Heart right ventricle (tissue), 16 donors: Measurements from ENCODE around the gene CLASP2. TPM values are rescaled to one million over a fixed set of nuclear protein-coding genes. Genes with fewer than 3 reads are reported as not detected.
"Not testable (repeated sequence)": the region's sequence is repeated elsewhere in the genome, so short reads cannot be mapped to it uniquely, and the experiment has no call there.

ENCODE experiments used
- ATAC-seq, 8 donors: fragments of 200-7000 bp; cut with Tn5 transposase; one replicate each; pipeline ENCODE4 v1.9.1; 2020; ENCODE audit warnings: mild to moderate bottlenecking in 8 of 8, moderate library complexity in 8 of 8, moderate number of reproducible peaks in 1 of 8
- DNase-seq, 2 donors: peaks; one replicate each; pipeline ENCODE4 v3.0.0-alpha.2; 2020
- H3K27ac ChIP-seq, 10 donors: fragments of 200-600 bp; sonication (generic) in 2 of 10; one replicate each; pipeline versions ENCODE4 v1.5.0 to v1.8.0; 2020 to 2022; ENCODE audit warnings: mild to moderate bottlenecking in 3 of 10
- H3K27me3 ChIP-seq, 7 donors: fragments of 200-600 bp; one replicate each; pipeline ENCODE4 v1.8.0; 2021 to 2022; ENCODE audit warnings: mild to moderate bottlenecking in 2 of 7
- H3K36me3 ChIP-seq, 9 donors: fragments of 200-600 bp; sonication (generic) in 1 of 9; one replicate each; pipeline versions ENCODE4 v1.5.0 to v1.8.0; 2020 to 2022; ENCODE audit warnings: mild to moderate bottlenecking in 2 of 9
- H3K4me1 ChIP-seq, 9 donors: fragments of 200-600 bp; sonication (generic) in 1 of 9; one replicate each; pipeline versions ENCODE4 v1.5.0 to v1.8.0; 2020 to 2022; ENCODE audit warnings: mild to moderate bottlenecking in 4 of 9
- H3K4me3 ChIP-seq, 10 donors: fragments of 200-600 bp; sonication (generic) in 2 of 10; one replicate each; pipeline versions ENCODE4 v1.5.0 to v1.8.0; 2020 to 2022; ENCODE audit warnings: mild to moderate bottlenecking in 7 of 10, moderate library complexity in 2 of 10
- H3K9me3 ChIP-seq, 11 donors: fragments of 200-600 bp in 10 of 11; sonication (generic) in 2 of 11; one replicate each; pipeline versions ENCODE4 v1.5.0 to v1.8.0; 2013 to 2022; ENCODE audit warnings: mild to moderate bottlenecking in 2 of 11, control low read depth in 1 of 11, moderate library complexity in 1 of 11
- WGBS, 2 donors: extraction: QIAGEN DNeasy Blood & Tissue Kit; methylation state at CpG; one replicate each; pipeline ENCODE4 v1.1.7; 2013; ENCODE audit warnings: inconsistent platforms in 1 of 2; 5-methylcytosine and 5-hydroxymethylcytosine counted together
- intact Hi-C, 10 donors: fragments of 100-400 bp; cut with DNase I; formaldehyde crosslinking; loops; one replicate each; pipeline versions ENCODE4 v1.11.1 to v1.14.2; 2022
- polyA plus RNA-seq, 2 donors: library from polyadenylated mRNA; stranded (reverse); fragments of 200-250 nt; gene quantifications; one replicate each; pipeline ENCODE4 v1.2.3, GENCODE V29; 2013
- total RNA-seq, 10 donors: library from RNA; stranded (reverse); fragmentation: NEBNext Ultra II Directional in 3 of 10; extraction: Animal tissue kit (Norgen Biotek cat#: 25700) in 3 of 10; gene quantifications; one replicate each; pipeline versions ENCODE4 v1.2.1 to v1.2.4, GENCODE V29; 2021 to 2023
- TF ChIP-seq, protein P1 (sequence below), 9 donors: fragments of 200-600 bp; sonication (generic) in 2 of 9; IDR thresholded peaks; one replicate each; pipeline versions ENCODE4 v1.5.0 to v1.8.0; 2021 to 2022; ENCODE audit warnings: antibody characterized with exemption in 9 of 9, mild to moderate bottlenecking in 5 of 9, moderate library complexity in 1 of 9
- donor health status: Arrhythmogenic right ventricular cardiomyopathy.
- donor health status: ischemic (EF 13 %, LVEDD 7.1; RV severe dilation, severe dysfunction).
- donor health status: healthy with polysubstance abuse.
- donor health status: DM: no; HTN: yes; CAD: no.
- donor health status: DM: no; HTN: no; CAD: no.
- donor health status: ischemic (EF 25% LVEDD 6.9; RV normal size, moderate dysfunction).
- donor health status: ischemic (EF 25% LVEDD 5.7; RV mildly dilated, moderate dysfunction).
- donor health status: healthy.
- donor health status: DM: yes; HTN: yes; CAD: no.
- donor health status: Ischemic cardiomyopathy.
- donor health status: ischemic (EF 35%, LVEDD 5.7; RV mildly dilated, moderate dysfunction).
- donor health status: nonischemic (EF 11% LVEDD 7.7; RV severe dilation, severe dysfunction).
- donor health status: DM: yes; HTN: yes; CAD: no.
- donor health status: PGD.
- donor health status: ischemic (EF 29% LVEDD 5.4; RV normal size, mild dysfunction).
- donor health status: nonischemic (EF 23%, LVEDD 6.1; RV moderate dilation, normal function).

The CLASP2 gene
- total and polyA plus RNA-seq, 12 donors = 9.7 to 107 (median 84.9) TPM

DNA sequence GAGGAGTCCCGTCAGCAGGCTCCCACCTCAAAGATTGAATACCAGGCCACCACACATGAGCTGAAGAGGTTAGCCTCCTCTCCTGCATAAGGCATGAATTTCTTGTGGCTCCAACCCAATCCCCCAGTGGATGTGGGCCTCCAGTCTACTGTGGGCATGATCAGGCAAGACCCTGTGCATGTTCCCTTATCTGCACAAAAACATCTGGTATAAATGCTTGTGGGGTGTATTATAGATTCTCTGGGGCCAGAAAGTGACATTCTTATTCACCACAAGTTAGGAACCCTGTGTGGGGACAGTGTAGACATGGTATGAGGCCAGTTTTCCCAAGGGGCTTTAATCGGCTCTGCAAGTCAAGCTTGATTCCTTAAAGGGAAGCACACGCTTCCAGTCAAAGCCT lies 259.6 kb downstream of the CLASP2 start:
- no peak overlapping the region for H3K27ac ChIP-seq
- peaks cover 0 to 39% (median 14%) of the 10 kb centered on the region in 11 donors for H3K9me3 ChIP-seq
- intact Hi-C loops = no loop called here
- H3K36me3 ChIP-seq = peaks cover 0 to 4% (median 0%) of the 10 kb centered on the region in 9 donors
- WGBS, 2 donors = 79 to 95% methylated on average over 3 of the region's 3 CpGs
- no peaks in the 10 kb centered on the region for H3K27me3 ChIP-seq
- H3K4me1 ChIP-seq = no peaks in the 10 kb centered on the region
- TF ChIP-seq, protein P1, sequence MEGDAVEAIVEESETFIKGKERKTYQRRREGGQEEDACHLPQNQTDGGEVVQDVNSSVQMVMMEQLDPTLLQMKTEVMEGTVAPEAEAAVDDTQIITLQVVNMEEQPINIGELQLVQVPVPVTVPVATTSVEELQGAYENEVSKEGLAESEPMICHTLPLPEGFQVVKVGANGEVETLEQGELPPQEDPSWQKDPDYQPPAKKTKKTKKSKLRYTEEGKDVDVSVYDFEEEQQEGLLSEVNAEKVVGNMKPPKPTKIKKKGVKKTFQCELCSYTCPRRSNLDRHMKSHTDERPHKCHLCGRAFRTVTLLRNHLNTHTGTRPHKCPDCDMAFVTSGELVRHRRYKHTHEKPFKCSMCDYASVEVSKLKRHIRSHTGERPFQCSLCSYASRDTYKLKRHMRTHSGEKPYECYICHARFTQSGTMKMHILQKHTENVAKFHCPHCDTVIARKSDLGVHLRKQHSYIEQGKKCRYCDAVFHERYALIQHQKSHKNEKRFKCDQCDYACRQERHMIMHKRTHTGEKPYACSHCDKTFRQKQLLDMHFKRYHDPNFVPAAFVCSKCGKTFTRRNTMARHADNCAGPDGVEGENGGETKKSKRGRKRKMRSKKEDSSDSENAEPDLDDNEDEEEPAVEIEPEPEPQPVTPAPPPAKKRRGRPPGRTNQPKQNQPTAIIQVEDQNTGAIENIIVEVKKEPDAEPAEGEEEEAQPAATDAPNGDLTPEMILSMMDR (IDR thresholded peaks at IDR 0.05) = no peak
- DNase-seq (no peak), ATAC-seq (no peak)
- H3K4me3 ChIP-seq = no peak overlapping the region

DNA sequence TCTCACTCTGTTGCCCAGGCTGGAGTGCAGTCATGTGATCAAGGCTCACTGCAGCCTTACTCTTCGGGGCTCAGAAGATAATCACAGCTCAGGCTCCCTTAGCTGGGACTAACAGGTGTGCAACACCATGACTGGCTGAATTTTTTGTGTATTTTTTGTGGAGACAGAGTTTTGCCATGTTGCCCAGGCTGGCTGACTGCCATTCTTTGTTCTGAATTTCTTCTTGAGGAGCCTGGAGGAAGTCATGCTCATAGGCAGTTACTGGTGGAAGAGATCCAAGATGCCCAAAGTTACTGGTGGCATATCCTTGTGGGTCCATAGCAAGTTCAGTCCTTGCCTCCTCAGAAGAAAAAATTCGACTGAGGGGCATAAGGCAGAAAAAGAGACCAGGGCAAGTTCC lies 261.3 kb downstream of the CLASP2 start:
- H3K27me3 ChIP-seq = no peaks in the 10 kb centered on the region
- H3K4me3 ChIP-seq = no peak overlapping the region
- 71 to 73% methylated on average over 2 of the region's 2 CpGs for WGBS, 2 donors
- TF ChIP-seq, protein P1 (IDR thresholded peaks at IDR 0.05) = no peak
- DNase-seq = no peak
- intact Hi-C loops = no loop called here
- ATAC-seq = no peak
- peaks cover 0 to 39% (median 14%) of the 10 kb centered on the region in 11 donors for H3K9me3 ChIP-seq
- H3K36me3 ChIP-seq = peaks cover 0 to 4% (median 0%) of the 10 kb centered on the region in 9 donors
- no peak overlapping the region for H3K27ac ChIP-seq
- H3K4me1 ChIP-seq = no peaks in the 10 kb centered on the region

DNA sequence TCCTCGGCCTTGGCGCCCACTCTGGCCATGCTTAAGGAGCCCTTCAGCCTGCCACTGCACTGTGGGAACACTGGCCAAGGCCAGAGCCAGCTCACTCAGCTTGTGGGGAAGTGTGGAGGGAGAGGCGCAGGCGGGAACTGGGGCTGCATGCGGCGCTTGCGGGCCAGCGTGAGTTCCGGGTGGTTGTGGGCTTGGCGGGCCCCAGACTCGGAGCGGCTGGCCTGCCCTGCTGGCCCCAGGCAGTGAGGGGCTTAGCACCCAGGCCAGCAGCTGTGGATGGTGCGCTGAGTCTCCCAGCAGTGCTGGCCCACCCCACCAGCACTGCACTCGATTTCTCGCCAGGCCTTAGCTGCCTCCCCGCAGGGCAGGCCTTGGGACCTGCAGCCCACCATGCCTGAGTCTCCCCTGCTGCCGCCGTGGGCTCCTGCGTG lies 264.7 kb downstream of the CLASP2 start:
- TF ChIP-seq, protein P1 (IDR thresholded peaks at IDR 0.05) = no peak
- ATAC-seq (no peak), DNase-seq (no peak)
- no peaks in the 10 kb centered on the region for H3K4me1 ChIP-seq
- intact Hi-C loops = no loop called here
- H3K36me3 ChIP-seq = no peaks in the 10 kb centered on the region
- no peak overlapping the region for H3K27ac ChIP-seq
- no peak overlapping the region for H3K4me3 ChIP-seq
- 92 to 97% methylated on average over 19 of the region's 19 CpGs for WGBS, 2 donors
- peaks cover 0 to 8% (median 0%) of the 10 kb centered on the region in 11 donors for H3K9me3 ChIP-seq
- no peaks in the 10 kb centered on the region for H3K27me3 ChIP-seq

DNA sequence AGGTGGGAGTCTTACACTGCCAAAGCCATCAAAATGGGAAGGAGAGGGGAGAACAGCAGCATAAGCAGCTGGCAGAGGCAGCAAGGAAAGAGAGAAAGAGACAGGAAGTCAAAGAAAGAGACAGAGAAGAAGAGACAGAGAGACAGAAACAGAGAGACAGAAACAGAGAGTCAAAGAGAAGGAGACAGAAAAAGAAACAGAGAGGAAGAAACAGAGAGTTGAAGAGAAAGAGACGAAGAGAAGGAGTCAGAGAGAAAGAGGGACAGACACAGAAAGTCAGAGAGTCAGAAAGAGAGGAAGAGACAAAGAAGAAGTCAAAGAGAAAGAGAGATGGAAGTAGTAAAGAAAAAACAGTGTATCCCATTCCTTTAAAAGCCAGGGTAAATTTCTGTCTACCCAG lies 266.1 kb downstream of the CLASP2 start:
- H3K4me1 ChIP-seq, ATAC-seq, DNase-seq, H3K4me3 ChIP-seq, H3K9me3 ChIP-seq, H3K27me3 ChIP-seq, intact Hi-C loops, H3K27ac ChIP-seq, H3K36me3 ChIP-seq: not testable (repeated sequence)
- 81 to 85% methylated on average over 1 of the region's 1 CpG for WGBS, 2 donors

DNA sequence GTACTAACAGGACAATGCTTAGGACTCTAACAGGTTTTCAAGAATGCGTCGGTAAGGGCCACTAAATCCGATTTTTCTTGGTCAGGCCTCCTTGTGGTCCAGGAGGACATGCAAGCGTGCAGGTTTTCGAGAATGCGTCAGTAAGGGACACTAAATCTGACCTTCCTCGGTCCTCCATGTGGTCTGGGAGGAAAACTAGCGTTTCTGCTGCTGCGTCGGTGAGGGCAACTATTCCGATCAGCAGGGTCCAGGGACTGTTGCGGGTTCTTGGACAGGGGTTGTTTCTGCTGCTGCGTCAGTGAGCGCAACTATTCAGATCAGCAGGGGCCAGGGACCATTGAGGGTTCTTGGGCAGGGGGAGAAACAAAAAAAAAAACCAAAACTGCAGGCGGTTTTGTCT lies 270.1 kb downstream of the CLASP2 start:
- 95 to 96% methylated on average over 15 of the region's 15 CpGs for WGBS, 2 donors
- H3K27me3 ChIP-seq = no peaks in the 10 kb centered on the region
- DNase-seq (no peak), ATAC-seq (no peak)
- no peak overlapping the region for H3K4me3 ChIP-seq
- H3K27ac ChIP-seq = no peak overlapping the region
- no peaks in the 10 kb centered on the region for H3K9me3 ChIP-seq
- TF ChIP-seq, protein P1 (IDR thresholded peaks at IDR 0.05) = no peak
- no peaks in the 10 kb centered on the region for H3K4me1 ChIP-seq
- H3K36me3 ChIP-seq = no peaks in the 10 kb centered on the region
- intact Hi-C loops = loop anchor here in 2 of 10 donors (10.0 kb wide), 2 partner anchors 87 to 333 kb away; partner anchors contain the start of gene CRTAP (in 1 of the 2)

DNA sequence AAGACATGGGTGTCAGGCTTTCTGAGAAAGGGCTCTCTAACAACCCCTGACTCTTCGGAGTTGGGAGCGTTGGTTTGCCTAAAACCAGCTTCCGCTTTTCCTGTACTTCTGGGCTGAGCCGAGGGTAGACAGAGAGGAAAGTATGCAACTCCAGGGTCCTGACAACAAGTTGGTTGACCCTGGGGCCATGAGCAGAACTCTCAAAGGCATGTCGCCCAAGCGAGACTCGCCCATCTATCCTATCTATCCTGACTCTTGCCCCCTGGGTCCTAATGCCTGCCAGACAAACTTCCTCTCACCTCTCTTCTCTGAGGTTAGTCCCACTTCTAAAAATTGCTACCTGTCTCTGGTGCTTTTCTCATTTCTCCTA lies 270.8 kb downstream of the CLASP2 start:
- H3K4me1 ChIP-seq, H3K27ac ChIP-seq, H3K9me3 ChIP-seq, H3K27me3 ChIP-seq, H3K4me3 ChIP-seq, DNase-seq, H3K36me3 ChIP-seq, ATAC-seq: not testable (repeated sequence)
- intact Hi-C loops = loop anchor here in 2 of 10 donors (10.0 kb wide), 2 partner anchors 88 to 332 kb away; partner anchors contain the start of gene CRTAP (in 1 of the 2)
- WGBS, 2 donors = 79 to 80% methylated on average over 7 of the region's 7 CpGs
